ENCODE results near the gene POU2AF1.

GRCh38 chr11:111384494-111384893 is 5.4 kb upstream of the POU2AF1 start:
- TF ChIP-seq CTCF (IDR thresholded peaks at IDR 0.05) = no peak
- no peak for TF ChIP-seq POLR2AphosphoS5 (IDR thresholded peaks at IDR 0.05)

Measured in breast epithelium (tissue), 3 donors.